PC-3 (cell line): ENCODE results near the gene CYP46A1. TPM values are rescaled to one million over a fixed set of nuclear protein-coding genes. Genes with fewer than 3 reads are reported as not detected.

Experiments
- ATAC-seq: fragments of 200-7000 bp; cut with Tn5 transposase; 2 replicates; pipeline ENCODE4 v1.9.1; 2020; ENCODE audit warnings: mild to moderate bottlenecking, moderate library complexity
- BruUV-seq: library from RNA; stranded (reverse); fragments of 400-500 nt; replicated peaks from 2 replicates; lab custom pipeline; 2021; lab: Mats Ljungman, UMichigan
- CTCF ChIA-PET: fragments of 300-600 bp; sonication (Branson Sonifier 250); formaldehyde crosslinking; loops from one replicate; lab custom pipeline; 2022; ENCODE audit warnings: antibody characterized with exemption; lab: Charles Lee
- POLR2A ChIA-PET: fragments of 300-600 bp; sonication (Branson Sonifier 250); formaldehyde crosslinking; loops from one replicate; lab custom pipeline; 2022; ENCODE audit warnings: antibody characterized with exemption; ENCODE audit not compliant: unreplicated experiment; lab: Charles Lee
- DNase-seq: peaks from one replicate; pipeline ENCODE4 v3.0.0-alpha.2; 2015
- H2AFZ ChIP-seq: fragments of 300-600 bp; sonication (generic); 2 replicates; pipeline ENCODE4 v1.6.0; 2016; ENCODE audit warnings: antibody characterized with exemption, low read length
- H3F3A ChIP-seq: fragments of 300-600 bp; sonication (generic); one replicate; pipeline ENCODE4 v1.6.0; 2017; ENCODE audit warnings: antibody characterized with exemption, low read length, control low read depth, mild to moderate bottlenecking; ENCODE audit not compliant: unreplicated experiment
- H3K27ac ChIP-seq: fragments of 300-600 bp; sonication (generic); 2 replicates; pipeline ENCODE4 v1.5.1; 2016; ENCODE audit warnings: mild to moderate bottlenecking, low read length
- H3K27me3 ChIP-seq: fragments of 300-600 bp; sonication (generic); 2 replicates; pipeline ENCODE4 v1.6.1; 2016; ENCODE audit warnings: low read length, mixed read lengths
- H3K36me3 ChIP-seq: fragments of 300-600 bp; sonication (generic); 2 replicates; pipeline ENCODE4 v1.6.1; 2016; ENCODE audit warnings: low read depth, mixed run types, low read length, mixed read lengths
- H3K4me1 ChIP-seq: fragments of 300-600 bp; sonication (generic); 2 replicates; pipeline ENCODE4 v1.5.1; 2016; ENCODE audit warnings: low read length; ENCODE audit not compliant: insufficient read depth
- H3K4me2 ChIP-seq: fragments of 300-600 bp; sonication (generic); 2 replicates; pipeline ENCODE4 v1.6.0; 2016; ENCODE audit warnings: low read length
- H3K4me3 ChIP-seq: fragments of 300-600 bp; sonication (generic); 2 replicates; pipeline ENCODE4 v1.5.1; 2016; ENCODE audit warnings: mild to moderate bottlenecking, low read length, mixed read lengths
- H3K79me2 ChIP-seq: fragments of 300-600 bp; sonication (generic); 2 replicates; pipeline ENCODE4 v1.6.1; 2017; ENCODE audit warnings: low read length, mixed read lengths
- H3K9ac ChIP-seq: fragments of 300-600 bp; sonication (generic); 2 replicates; pipeline ENCODE4 v1.6.0; 2016; ENCODE audit warnings: mild to moderate bottlenecking, low read length
- H3K9me2 ChIP-seq: fragments of 300-600 bp; sonication (generic); replicated peaks from 2 replicates; pipeline ENCODE4 v1.6.1; 2016; ENCODE audit warnings: mixed run types, low read length, mixed read lengths
- H3K9me3 ChIP-seq: fragments of 300-600 bp; sonication (generic); 2 replicates; pipeline ENCODE4 v1.6.1; 2016; ENCODE audit warnings: low read length, mixed read lengths
- H4K20me1 ChIP-seq: fragments of 300-600 bp; sonication (generic); 2 replicates; pipeline ENCODE4 v1.6.1; 2016; ENCODE audit warnings: low read length, mixed read lengths
- EZH2 ChIP-seq: fragments of 300-600 bp; sonication (generic); IDR thresholded peaks from one replicate; pipeline ENCODE4 v1.6.1; 2017; ENCODE audit warnings: antibody characterized with exemption, mild to moderate bottlenecking, low read length; ENCODE audit not compliant: unreplicated experiment
- EZH2phosphoT487 ChIP-seq: fragments of 300-600 bp; sonication (generic); IDR thresholded peaks from 2 replicates; pipeline ENCODE4 v1.6.1; 2018; ENCODE audit warnings: mild to moderate bottlenecking, antibody characterized with exemption, low read length, borderline replicate concordance
- intact Hi-C: fragments of 100-400 bp; cut with micrococcal nuclease; formaldehyde crosslinking; loops from 2 replicates; pipeline ENCODE4 v1.9.0; 2023
- total RNA-seq: library from RNA; depleted of rRNA; stranded (reverse); fragments of >200 nt; gene quantifications from 2 replicates; pipeline ENCODE4 v1.2.3, GENCODE V29; 2014
- TF ChIP-seq, protein P1 (sequence below): fragments of 300-600 bp; sonication (generic); conservative IDR thresholded peaks from 2 replicates; pipeline ENCODE4 v1.5.1; 2017; ENCODE audit warnings: antibody characterized with exemption, low read depth, mild to moderate bottlenecking, low read length

CYP46A1 gene
- total RNA-seq, 1 experiment from 2014 or later, result 1.2 TPM

DNA sequence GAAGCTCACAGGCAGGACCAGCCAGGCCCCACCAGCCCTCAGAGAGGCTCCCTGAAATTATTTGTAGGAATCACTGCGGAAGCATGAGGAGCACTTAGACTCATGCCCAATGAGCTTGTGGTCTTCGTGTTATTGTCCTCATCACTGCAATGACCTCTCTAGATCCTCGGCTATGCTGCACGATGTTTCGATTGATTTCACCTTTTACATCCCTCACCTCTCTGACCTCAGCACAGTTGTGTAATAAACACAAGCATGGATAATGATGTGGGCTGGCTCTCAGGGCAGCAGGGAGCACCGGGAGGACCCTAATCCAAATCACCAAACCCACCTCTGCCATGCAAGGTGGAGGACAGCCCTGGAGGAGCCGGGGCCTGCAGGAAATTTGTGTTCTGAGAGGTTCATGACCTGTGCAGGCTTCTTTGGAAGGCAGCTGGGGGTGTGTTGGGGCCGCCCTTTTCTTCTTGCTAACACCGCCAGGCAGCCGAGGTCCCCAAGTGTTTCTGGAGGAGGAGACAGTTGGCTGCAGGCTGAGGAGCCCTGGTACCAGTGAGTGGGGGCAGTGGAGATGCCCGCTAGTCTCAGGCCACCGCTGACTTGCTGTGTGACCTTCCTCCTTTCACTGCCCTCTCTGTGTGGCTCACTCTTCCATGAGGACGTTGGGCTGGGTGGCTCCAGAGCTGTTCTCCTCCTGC, 79.6 kb downstream of the CYP46A1 start:
- TF ChIP-seq EZH2phosphoT487 (no peak), EZH2 (no peak)
- TF ChIP-seq, protein P1, sequence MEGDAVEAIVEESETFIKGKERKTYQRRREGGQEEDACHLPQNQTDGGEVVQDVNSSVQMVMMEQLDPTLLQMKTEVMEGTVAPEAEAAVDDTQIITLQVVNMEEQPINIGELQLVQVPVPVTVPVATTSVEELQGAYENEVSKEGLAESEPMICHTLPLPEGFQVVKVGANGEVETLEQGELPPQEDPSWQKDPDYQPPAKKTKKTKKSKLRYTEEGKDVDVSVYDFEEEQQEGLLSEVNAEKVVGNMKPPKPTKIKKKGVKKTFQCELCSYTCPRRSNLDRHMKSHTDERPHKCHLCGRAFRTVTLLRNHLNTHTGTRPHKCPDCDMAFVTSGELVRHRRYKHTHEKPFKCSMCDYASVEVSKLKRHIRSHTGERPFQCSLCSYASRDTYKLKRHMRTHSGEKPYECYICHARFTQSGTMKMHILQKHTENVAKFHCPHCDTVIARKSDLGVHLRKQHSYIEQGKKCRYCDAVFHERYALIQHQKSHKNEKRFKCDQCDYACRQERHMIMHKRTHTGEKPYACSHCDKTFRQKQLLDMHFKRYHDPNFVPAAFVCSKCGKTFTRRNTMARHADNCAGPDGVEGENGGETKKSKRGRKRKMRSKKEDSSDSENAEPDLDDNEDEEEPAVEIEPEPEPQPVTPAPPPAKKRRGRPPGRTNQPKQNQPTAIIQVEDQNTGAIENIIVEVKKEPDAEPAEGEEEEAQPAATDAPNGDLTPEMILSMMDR, result no peak
- Histone ChIP-seq H3K9me2 (no peaks in the 10 kb centered on the region), H3K4me2 (no peak overlapping the region), H3K9ac (no peak overlapping the region), H3K79me2 (no peaks in the 10 kb centered on the region), H3K27me3 (no peaks in the 10 kb centered on the region), H4K20me1 (no peaks in the 10 kb centered on the region), H2AFZ (no peak overlapping the region), H3K27ac (no peak overlapping the region), H3F3A (no peaks in the 10 kb centered on the region), H3K9me3 (no peaks in the 10 kb centered on the region), H3K4me3 (no peak overlapping the region), H3K4me1 (peaks cover 5% of the 10 kb centered on the region), H3K36me3 (no peaks in the 10 kb centered on the region)
- ATAC-seq, result no peak
- no peak for DNase-seq
- ChIA-PET CTCF (no interaction called here), POLR2A (no interaction called here)
- intact Hi-C loops, result no loop called here
- no TSS peak for BruUV-seq

DNA sequence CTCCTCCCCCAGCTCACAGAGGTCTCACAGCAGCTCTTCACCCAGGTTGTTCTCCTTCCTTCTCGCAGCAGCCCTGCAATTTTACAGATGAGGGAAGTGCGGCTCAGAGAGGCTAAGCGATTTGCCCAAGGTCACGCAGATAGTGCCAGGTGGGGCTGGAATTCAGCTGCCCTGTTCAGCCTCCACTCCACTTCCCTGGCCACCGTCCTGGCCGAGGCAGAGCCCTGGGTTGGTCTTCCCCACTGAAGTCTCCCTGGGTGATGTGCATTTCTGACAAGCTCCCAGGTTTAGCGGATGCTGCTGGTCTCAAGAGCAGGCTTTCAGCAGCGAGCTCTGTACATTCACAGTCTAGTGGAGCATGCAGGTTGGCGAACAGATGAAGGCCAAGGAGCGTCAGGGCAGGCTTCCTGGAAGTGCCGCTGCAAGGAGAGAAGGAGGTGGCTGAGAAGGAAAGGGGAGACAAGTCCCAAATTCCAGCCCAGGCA, 80.2 kb downstream of the CYP46A1 start:
- BruUV-seq, result no TSS peak
- H3K27me3 ChIP-seq, result no peaks in the 10 kb centered on the region
- H3K4me1 ChIP-seq, result no peaks in the 10 kb centered on the region
- ChIA-PET POLR2A (no interaction called here), CTCF (no interaction called here)
- TF ChIP-seq EZH2, result no peak
- TF ChIP-seq, protein P1, result no peak
- TF ChIP-seq EZH2phosphoT487, result no peak
- intact Hi-C loops, result no loop called here
- H3K36me3 ChIP-seq, result no peaks in the 10 kb centered on the region
- no peaks in the 10 kb centered on the region for H3F3A ChIP-seq
- no peak overlapping the region for H3K4me2 ChIP-seq
- no peaks in the 10 kb centered on the region for H4K20me1 ChIP-seq
- H2AFZ ChIP-seq, result no peak overlapping the region
- no peaks in the 10 kb centered on the region for H3K9me3 ChIP-seq
- no peaks in the 10 kb centered on the region for H3K79me2 ChIP-seq
- H3K9me2 ChIP-seq, result no peaks in the 10 kb centered on the region
- H3K4me3 ChIP-seq, result no peak overlapping the region
- ATAC-seq (no peak), DNase-seq (no peak)
- no peak overlapping the region for H3K9ac ChIP-seq
- H3K27ac ChIP-seq, result no peak overlapping the region

DNA sequence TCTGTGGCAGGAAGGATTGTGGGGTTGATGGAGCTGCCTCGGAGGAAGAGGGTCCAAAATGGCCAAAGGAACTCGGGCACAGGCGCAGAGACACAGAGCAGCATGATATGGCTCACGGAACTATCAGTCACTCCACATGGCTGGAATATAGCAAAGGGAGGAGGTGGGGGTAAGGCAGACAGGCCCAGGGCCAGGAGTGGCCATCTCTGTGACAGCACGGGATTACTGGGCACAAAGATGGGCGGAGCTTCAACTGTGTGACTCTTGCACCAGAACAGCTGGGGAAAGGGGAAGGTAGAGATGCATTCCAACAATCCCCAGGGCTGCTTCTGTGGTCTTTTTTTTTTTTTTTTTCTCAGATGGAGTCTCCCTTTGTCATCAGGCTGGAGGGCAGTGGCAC, 84.3 kb downstream of the CYP46A1 start:
- Histone ChIP-seq H2AFZ (no peak overlapping the region), H3K36me3 (no peaks in the 10 kb centered on the region), H4K20me1 (no peaks in the 10 kb centered on the region), H3K4me2 (no peak overlapping the region), H3K9ac (no peak overlapping the region), H3K27me3 (no peaks in the 10 kb centered on the region), H3K9me3 (no peaks in the 10 kb centered on the region), H3K4me3 (no peak overlapping the region), H3K27ac (no peak overlapping the region), H3K9me2 (no peaks in the 10 kb centered on the region), H3F3A (no peaks in the 10 kb centered on the region), H3K79me2 (no peaks in the 10 kb centered on the region), H3K4me1 (peaks cover 16% of the 10 kb centered on the region)
- no peak for TF ChIP-seq EZH2
- ATAC-seq (no peak), DNase-seq (no peak)
- BruUV-seq, result no TSS peak
- CTCF ChIA-PET, result interaction anchor here (0.5 kb wide), 1 partner anchor 456 kb away, joined by 3 read pairs; no protein-coding TSS in a partner anchor
- intact Hi-C loops, result no loop called here
- POLR2A ChIA-PET, result no interaction called here
